Adipose tissue (tissue), 3 donors: Measurements from ENCODE around the gene JAGN1. TPM values are rescaled to one million over a fixed set of nuclear protein-coding genes. Genes with fewer than 3 reads are reported as not detected.
"Not testable (repeated sequence)": the region's sequence is repeated elsewhere in the genome, so short reads cannot be mapped to it uniquely, and the experiment has no call there.

Experiments
- H3K27ac ChIP-seq: one replicate; pipeline ENCODE4 v1.5.1; 2013; ENCODE audit warnings: low read depth, low read length
- WGBS, 3 donors: extraction: QIAGEN DNeasy Blood & Tissue Kit; methylation state at CpG; one replicate each; pipeline ENCODE4 v1.1.7; 2013; 5-methylcytosine and 5-hydroxymethylcytosine counted together
- polyA plus RNA-seq, 3 donors: library from polyadenylated mRNA; stranded (reverse); fragments of 200-250 nt; gene quantifications; one replicate each; pipeline ENCODE4 v1.2.3, GENCODE V29; 2013
- donor health status: healthy with polysubstance abuse.
- donor health status: Bipolar disorder and iron deficiency.
- donor health status: healthy.

The JAGN1 gene
- polyA plus RNA-seq, 3 donors: 33.7 to 58.7 (median 39.5) TPM

DNA sequence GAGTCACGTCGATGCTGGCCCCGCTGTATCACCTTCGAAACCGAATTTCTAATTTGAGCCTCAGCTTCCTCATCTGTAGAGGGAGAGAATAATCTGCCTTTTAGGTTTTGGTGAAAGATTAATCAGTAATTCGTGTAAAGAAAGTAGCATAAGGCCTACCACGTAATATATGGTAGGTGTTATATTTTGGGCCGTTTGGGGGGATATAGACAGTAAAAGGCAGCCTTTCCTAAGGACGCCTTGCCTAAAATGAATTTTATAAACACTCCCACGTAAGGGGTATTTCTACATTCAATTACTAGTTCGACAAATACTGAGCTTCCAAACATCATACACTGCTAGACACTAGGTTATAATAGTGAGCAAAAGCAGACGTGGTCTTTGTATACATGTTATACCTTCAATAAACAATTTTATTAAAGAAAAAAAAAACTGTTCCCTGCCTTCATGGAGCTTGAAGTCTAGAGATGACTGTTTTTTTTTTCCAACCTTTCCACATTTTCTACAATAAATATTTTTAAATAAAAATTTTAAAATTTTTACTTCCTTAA lies 737 bp downstream of the JAGN1 start:
- 4 to 12% (median 10%) methylated on average over 12 of the region's 12 CpGs for WGBS, 3 donors
- no peak overlapping the region for H3K27ac ChIP-seq

DNA sequence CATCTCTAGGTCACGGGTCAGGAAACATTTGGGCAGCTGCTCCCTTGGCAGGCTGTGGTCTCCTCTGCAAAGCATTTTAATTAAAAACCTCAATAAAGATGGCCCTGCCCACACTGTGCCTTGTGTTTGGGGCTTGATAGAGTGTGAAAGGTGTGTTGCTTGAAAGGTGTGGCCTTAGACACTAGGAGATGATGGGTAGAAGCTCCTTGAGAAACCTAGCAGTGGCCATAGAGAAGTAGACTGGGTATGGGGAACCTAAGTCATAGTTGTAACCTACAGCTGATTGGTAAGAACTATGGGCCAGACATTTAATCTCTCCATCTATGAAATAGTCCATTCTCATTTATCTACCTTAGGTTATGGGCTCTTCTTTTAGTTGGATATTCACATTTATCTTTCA lies 3.3 kb downstream of the JAGN1 start:
- H3K27ac ChIP-seq: no peak overlapping the region
- whole genome bisulfite sequencing, 3 donors: 49 to 86% (median 61%) methylated on average over 1 of the region's 1 CpG

DNA sequence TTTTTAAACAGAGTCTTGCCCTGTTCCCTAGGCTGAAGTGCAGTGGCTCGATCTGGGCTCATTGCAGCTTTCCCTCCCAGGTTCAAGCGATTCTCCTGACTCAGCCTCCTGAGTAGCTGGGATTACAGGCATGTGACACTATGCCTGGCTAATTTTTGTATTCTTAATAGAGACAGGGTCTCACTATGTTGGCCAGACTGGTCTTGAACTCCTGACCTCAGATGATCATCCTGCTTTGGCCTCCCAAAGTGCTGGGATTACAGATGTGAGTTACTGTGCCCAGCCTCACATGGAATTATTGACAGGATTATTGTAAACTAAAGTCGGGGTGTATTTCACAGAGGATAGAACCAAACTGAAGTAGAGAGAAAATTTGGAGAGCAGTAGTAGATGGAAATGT lies 5.3 kb downstream of the JAGN1 start:
- H3K27ac ChIP-seq: not testable (repeated sequence)
- WGBS, 3 donors: 97% methylated on average over 3 of the region's 3 CpGs

DNA sequence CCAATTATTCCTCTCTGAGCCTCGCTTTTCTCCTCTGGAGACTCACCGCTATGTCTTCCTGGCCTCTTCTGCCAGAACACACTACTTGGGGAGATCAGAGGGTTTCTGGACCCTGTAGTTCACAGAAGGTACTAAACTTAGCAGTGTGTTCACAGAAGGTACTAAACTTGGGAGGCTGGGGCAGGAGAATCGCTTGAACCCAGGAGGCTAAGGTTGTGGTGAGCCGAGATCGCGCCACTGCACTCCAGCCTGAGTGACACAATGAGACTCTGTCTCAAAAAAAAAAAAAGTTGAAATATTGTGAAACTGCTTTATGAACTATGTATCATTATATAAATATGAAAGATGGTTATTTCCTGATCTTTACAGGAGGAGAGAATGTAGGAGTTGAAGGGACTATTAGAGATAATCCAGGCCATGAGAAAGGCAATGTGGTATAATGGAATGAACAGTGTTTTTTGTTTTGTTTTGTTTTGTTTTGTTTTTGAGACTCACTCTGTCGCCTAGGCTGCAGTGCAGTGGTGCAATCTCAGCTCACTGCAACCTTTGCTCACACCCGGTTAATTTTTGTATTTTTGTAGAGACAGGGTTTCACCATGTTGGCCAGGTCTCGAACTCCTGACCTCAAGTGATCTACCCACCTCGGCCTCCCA lies 6.5 kb downstream of the JAGN1 start:
- 79 to 88% (median 82%) methylated on average over 10 of the region's 10 CpGs for WGBS, 3 donors
- not testable (repeated sequence) for H3K27ac ChIP-seq

DNA sequence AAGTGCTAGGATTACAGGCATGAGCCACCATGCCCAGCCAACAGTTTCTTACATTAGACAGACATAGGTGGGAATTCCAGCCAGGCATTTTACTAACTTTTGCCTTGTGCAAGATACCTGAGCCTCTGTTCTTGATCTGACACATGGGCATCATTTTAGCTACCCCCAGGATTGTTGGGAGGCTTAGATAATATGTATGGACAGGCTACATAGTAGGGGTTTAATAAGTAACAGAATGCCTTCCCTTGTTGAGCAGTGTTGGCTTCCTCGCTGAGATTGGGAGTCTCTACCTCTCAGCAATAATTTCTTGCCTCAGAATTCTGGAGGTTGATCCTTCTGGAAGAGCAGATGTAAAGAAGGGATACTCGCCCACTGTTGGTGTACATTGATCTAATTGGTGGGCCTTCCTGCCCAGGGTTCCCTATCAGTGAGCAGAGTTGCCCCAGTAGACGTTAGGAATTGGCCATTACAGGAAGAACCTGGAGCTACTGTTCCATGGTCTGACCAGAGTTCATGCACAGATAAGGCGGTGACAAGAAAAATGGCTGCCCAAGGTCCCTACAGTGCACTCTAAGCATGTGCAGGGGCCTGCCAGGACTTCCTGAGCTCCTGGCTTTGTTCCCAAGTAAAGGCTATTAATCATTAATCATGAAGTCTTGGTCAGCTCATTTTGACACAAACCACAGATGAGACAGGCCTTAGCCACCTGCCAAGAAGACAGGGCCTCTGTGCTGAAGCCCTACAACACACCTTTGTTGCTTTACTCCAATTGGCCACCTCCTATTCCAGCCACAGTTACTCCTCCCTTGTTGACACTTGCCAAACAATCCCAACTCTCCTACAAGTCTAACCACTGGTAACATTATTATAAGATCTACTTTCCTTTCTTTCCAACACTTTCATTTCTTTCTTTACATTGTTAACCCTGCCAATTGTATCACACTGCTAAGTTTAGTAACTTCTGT lies 7.3 kb downstream of the JAGN1 start:
- WGBS, 3 donors: 20 to 64% (median 45%) methylated on average over 4 of the region's 4 CpGs
- no peak overlapping the region for H3K27ac ChIP-seq

DNA sequence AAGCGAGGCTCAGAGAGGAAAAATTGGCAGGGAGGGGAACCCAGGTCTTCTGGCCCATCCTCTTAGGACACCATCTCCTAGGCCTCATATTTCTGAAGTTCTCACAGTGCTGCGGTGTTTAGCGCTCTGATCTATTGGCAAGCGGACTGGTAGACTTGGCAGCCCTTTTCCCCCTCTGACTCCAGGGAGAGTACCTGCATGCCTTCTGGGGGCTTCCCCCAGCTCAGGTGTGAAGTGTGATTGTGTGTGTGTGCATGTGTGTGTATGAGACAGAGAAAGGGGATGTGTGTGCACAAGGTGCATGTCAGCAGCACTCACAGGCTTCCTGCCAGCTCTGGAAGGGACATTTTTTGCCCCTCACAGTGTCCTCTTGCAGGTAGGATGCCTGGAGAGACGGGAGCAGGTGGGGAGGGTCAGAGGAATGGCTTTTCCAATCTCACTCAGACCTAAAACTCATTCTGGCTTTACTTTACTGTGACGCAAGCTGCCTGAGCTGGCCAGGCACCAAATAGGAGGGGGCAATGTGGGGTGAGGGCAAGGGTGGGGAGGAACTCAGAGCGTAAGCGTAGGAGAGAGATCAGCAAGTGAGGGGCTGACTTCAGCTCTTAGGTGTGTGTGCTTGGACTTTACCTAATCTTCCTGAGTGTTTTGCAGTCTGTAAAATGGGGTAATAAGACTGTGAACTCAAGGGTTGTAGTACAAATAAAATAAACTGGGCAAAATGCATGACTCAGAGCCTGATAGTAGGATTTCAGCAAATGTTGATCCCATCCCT lies 8.2 kb downstream of the JAGN1 start:
- WGBS, 3 donors: 31 to 56% (median 48%) methylated on average over 8 of the region's 8 CpGs
- no peak overlapping the region for H3K27ac ChIP-seq

DNA sequence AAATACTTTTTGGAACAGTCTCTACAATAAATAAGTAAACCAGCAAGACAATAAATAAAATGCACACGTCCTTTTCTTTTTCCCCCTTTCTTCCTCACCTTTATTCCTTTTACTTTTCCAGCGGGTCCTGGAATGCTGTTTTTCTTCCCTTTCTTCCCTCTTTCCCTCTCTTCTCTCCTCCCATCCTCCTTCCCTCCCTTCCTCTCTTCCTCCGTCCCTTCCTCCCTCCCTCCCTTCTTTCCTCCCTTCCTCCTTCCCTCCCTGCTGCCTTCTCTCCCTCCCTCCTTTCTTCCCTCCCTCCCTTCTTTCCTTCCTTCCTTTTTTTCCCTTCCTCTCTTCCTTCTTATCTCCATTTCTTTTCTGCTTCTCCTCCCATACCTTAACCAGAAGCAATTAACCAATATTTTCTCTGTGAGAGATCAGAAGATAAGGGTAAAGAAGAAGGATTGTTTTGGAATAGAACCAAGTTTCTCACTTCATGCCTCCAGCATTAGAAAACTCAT lies 8.9 kb downstream of the JAGN1 start:
- no peak overlapping the region for H3K27ac ChIP-seq
- WGBS, 3 donors: 48 to 55% (median 54%) methylated on average over 3 of the region's 3 CpGs

DNA sequence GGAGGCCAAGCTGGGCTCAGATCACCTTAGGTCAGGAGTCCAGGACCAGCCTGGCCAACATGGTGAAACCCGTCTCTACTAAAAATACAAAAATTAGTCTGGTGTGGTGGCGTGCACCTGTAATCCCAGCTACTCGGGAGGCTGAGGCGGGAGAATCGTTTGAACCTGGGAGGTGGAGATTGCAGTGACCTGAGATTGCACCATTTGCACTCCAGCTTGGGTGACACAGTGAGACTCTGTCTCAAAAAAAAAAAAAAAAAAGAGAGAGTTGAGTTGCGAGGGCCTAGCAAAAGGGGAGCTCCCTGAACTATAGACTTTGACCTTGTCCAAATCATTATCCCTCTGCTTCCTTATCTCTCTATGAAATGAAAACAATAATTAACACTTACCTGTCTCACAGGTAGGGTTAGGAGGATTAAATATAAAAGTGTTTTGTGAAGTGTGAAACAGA lies 10.6 kb downstream of the JAGN1 start:
- 57 to 95% (median 92%) methylated on average over 6 of the region's 6 CpGs for WGBS, 3 donors
- not testable (repeated sequence) for H3K27ac ChIP-seq

DNA sequence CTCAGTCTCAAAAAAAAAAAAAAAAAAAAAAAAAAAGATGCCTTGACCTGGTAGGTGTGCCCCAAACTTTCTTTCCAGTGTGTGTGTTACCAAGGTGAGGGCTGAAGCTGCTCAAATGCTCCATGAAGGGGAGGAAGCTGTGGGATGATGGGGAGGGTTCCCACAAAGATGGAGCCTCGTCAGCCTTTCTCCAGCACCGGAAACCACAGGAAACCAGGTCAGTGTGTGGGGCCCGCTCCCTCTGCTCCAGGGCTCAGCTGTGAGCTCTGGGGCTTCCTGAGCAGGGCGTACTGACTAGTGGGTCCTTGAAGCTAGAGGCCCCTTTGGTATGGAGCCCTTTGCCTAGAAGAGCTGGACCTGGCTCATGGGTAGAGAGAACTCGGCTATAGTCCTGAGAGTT lies 11.6 kb downstream of the JAGN1 start:
- WGBS, 3 donors: 44 to 66% (median 47%) methylated on average over 5 of the region's 5 CpGs
- no peak overlapping the region for H3K27ac ChIP-seq

DNA sequence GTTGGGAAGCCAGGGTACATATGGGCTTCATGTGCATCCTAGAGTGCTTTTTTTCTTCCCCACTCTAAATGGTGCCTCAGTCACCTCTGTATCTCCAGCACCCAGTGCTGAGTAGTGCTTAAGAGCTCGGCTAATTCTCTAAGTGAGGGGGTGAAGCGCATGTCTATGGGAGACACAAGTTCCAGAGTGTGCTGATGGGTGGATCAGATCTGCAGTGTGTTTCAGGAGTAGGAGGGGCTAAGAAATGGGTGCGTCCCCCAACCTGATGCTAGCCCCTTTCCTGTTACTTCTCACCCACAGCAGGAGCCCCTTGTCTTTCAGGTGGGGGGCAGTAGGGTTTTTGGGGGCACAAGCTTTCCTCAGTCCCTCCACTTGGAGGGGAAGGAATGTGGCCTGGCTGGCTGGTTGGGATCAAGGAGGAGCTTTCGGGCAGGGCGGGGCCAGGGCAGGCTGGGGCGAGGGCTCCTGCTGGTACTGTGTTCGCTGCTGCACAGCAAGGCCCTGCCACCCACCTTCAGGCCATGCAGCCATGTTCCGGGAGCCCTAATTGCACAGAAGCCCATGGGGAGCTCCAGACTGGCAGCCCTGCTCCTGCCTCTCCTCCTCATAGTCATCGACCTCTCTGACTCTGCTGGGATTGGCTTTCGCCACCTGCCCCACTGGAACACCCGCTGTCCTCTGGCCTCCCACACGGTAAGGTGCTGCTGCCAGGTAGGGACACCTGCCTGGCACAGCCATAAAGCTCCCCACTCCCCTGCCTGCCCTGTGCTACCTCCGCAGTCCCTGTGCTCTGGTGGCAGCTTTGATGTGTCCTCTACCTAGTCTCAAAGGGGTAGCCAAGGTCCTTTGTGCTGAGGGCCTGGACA lies 12.2 kb downstream of the JAGN1 start, which contains the start of gene IL17RE:
IL17RE (plus strand) TSS at position 477 of the 866 bp plus-strand sequence; CDS start at position 562, 85 bp downstream.
- 12 to 62% (median 46%) methylated on average over 13 of the region's 13 CpGs for WGBS, 3 donors

DNA sequence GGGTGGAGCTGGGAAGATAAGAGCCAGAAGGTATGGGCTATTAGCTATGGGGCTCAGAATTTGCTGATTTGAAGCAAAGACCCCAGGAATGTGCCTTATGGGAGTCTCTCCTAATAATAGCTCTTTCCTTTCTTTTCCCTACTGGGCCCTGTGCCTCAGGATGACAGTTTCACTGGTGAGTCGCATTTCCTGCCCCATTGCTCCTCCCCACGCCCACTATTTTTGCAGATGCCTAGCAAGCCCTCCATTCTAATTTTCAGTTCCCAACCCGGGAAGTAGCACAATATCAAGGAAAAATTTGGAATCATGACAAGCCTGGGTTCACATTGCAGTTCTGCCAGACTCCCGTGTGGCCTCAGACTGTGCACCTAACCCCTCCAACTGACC lies 12.8 kb downstream of the JAGN1 start:
- 7 to 20% (median 19%) methylated on average over 4 of the region's 4 CpGs for WGBS, 3 donors

More for the DNA sequence above, 12.2 kb downstream of the JAGN1 start, which contains the start of gene IL17RE:
- H3K27ac ChIP-seq: no peak within 1 kb of the TSS

DNA sequence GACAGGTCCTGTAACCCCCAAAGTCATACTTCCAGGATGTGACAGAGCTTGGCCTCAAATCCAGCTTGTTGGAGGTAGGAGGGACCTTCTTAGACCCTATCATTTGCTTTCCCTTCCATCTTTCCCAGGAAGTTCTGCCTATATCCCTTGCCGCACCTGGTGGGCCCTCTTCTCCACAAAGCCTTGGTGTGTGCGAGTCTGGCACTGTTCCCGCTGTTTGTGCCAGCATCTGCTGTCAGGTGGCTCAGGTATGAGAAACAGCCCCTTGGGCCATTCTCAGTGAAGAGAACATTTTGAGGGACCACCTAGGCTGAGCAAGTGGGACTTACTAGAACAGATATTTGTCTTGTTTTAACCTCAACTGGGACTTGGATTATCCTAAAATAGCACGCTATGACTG lies 13.5 kb downstream of the JAGN1 start:
- no peak overlapping the region for H3K27ac ChIP-seq
- WGBS, 3 donors: 63 to 91% (median 90%) methylated on average over 4 of the region's 4 CpGs

More for the DNA sequence above, 12.8 kb downstream of the JAGN1 start:
- no peak overlapping the region for H3K27ac ChIP-seq

DNA sequence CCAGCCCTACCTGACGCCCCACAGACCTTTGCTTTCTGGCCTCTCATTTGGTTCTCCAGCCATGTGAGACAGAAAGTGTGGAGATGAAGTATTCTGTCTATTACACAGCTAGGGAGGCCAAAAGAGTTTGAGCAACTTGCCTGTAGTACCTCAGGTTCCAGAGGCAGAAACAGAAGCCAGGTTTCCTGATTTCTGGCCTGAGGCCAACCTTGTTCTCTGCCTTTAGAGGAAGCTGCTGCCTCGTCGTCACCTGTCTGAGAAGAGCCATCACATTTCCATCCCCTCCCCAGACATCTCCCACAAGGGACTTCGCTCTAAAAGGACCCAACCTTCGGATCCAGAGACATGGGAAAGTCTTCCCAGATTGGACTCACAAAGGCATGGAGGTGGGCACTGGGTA lies 16.1 kb downstream of the JAGN1 start:
- 89 to 93% (median 90%) methylated on average over 5 of the region's 5 CpGs for WGBS, 3 donors

DNA sequence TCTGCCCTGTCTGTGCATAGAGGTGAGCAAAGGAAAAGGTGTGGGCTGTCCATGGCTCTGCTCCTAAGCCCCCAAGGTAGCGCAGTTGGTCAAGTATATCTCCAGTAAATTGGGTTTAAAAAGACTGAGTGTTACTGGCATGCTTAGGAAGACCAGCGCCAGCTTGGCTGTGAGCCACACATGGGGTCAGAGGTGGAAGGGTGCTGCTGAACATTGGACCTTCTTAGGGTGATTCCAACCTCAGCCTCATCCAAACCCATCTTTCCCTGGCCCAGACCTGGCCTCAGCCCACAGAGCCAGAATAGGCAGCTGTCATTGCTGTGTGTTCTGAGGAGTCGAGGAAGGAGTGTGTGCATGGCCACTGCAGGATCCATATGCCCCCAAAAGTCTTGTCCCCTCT lies 17.9 kb downstream of the JAGN1 start:
- 91 to 100% (median 94%) methylated on average over 3 of the region's 3 CpGs for WGBS, 3 donors
- H3K27ac ChIP-seq: no peak overlapping the region

More for the DNA sequence above, 16.1 kb downstream of the JAGN1 start:
- H3K27ac ChIP-seq: no peak overlapping the region

DNA sequence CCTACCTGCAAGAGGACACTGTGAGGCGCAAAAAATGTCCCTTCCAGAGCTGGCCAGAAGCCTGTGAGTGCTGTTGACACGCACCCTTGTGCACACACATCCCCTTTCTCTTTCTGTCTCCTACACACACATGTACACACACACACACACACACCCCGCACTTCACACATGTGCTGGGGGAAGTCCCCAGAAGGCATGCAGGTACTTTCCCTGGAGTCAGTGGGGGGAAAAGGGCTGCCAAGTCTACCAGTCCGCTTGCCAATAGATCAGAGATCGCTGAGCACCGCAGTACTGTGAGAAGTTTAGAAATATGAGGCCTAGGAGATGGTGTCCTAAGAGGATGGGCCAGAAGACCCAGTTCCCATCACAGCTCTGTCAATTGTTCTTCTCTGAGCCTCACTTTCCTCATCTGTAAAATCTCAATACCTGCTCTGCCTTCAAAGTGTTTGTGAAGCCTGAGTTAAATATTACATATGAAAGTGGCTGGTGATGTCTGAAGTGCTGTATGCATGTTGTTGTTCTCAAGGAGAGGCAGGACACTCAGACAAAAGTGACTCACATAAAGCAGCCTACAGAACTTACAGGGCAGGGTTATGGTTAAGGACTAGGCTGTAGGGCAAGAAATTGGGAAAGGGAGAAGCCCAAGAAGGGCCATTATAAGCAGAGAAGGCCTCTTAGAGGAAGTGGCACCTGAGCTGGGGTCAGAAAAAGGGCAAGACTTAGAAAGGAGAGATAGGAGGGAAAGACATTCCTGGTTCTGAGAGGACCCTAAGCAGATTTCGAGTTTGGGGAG lies 19.0 kb downstream of the JAGN1 start:
- WGBS, 3 donors: 81 to 89% (median 83%) methylated on average over 7 of the region's 7 CpGs
- H3K27ac ChIP-seq: no peak overlapping the region

DNA sequence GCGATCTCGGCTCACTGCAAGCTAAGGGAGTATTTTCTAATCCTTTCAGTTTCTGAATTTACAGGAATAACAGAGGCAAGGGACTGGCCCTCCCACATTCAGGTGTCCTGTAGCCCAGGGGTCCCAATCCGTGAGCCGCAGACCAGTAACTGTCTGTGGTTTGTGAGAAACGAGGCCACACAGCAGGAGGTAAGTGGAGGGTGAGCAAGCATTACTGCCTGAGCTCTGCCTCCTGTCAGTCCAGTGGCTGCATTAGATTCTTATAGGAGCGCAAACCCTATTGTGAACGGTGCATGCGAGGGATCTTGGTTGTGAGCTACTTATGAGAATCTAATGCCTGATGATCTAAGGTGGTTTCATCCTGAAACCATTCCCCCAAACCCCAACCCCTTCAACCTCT lies 21.5 kb downstream of the JAGN1 start:
- H3K27ac ChIP-seq: no peak overlapping the region
- WGBS, 3 donors: 55 to 89% (median 75%) methylated on average over 8 of the region's 8 CpGs
